Measurements from ENCODE around the gene TXLNG. TPM values are rescaled to one million over a fixed set of nuclear protein-coding genes. Genes with fewer than 3 reads are reported as not detected.

The TXLNG gene
- total RNA-seq, 4 donors from 2014 or later = 9.6 to 13.6 (median 11.9) TPM

DNA sequence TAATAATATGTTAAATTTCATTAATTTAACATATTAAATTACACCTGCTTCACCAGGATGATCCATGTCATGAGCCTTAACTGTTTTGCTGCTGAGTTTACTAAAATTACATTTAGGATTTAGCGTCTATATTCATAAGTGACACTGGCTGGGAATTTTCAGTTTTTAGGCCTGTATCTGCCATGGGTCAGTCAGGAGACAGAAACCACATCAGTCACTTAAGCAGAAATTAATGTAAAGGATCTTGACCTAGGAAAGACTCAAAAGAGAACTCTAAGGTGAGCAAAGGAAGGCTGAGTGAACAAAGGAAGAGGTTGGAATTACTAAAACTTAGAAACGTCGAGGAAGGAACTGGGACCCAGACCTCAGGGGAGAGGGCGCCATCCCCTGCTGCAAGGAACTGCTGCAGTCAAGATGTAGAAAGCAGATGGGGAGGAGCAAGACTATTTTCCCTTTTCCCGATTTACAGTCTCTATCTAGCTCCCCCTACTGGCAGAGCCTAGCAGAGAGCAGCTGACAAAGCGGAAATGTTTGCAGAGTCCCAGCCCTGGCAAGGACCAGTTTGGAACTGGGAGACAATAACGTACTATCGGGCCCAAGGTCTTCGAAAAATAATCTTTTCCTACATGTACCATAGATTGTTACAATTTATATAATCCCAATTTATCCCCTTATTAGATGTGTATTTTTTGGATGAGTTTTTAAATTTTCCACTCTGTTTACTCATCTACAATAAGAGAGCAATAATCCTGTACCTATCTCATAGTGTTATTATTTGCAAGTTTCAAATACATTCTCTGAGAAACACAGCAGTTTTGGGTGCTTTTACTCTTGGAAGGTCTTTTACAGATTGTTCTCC, 106.5 kb downstream of the TXLNG start:
- intact Hi-C loops (cut with DNase I) = loop anchor here (5.0 kb wide), 1 partner anchor 65 kb away; no protein-coding TSS in a partner anchor
- no peaks in the 10 kb centered on the region for H3K36me3 ChIP-seq
- peak in 1 of 2 donors; percentile 37 for TF ChIP-seq POLR2AphosphoS5 (IDR thresholded peaks at IDR 0.05)
- TF ChIP-seq, protein P1, sequence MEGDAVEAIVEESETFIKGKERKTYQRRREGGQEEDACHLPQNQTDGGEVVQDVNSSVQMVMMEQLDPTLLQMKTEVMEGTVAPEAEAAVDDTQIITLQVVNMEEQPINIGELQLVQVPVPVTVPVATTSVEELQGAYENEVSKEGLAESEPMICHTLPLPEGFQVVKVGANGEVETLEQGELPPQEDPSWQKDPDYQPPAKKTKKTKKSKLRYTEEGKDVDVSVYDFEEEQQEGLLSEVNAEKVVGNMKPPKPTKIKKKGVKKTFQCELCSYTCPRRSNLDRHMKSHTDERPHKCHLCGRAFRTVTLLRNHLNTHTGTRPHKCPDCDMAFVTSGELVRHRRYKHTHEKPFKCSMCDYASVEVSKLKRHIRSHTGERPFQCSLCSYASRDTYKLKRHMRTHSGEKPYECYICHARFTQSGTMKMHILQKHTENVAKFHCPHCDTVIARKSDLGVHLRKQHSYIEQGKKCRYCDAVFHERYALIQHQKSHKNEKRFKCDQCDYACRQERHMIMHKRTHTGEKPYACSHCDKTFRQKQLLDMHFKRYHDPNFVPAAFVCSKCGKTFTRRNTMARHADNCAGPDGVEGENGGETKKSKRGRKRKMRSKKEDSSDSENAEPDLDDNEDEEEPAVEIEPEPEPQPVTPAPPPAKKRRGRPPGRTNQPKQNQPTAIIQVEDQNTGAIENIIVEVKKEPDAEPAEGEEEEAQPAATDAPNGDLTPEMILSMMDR (IDR thresholded peaks at IDR 0.05) = peak; percentile 72 to 78 (median 75)
- no peak for TF ChIP-seq EP300 (IDR thresholded peaks at IDR 0.05)
- no peak overlapping the region for H3K4me3 ChIP-seq
- DNase-seq (ENCODE audit: extremely low spot score) = no peak
- WGBS = 13% methylated on average over 9 of the region's 9 CpGs
- H3K27me3 ChIP-seq = peaks cover 0 to 5% (median 0%) of the 10 kb centered on the region in 4 donors
- H3K9me3 ChIP-seq = no peaks in the 10 kb centered on the region
- no peak overlapping the region for H3K27ac ChIP-seq (replicated peaks in 1 of 4)
- no peaks in the 10 kb centered on the region for H3K4me1 ChIP-seq

Small RNA genes within 50 kb of the gene (small RNA-seq; reads per million reads assigned to genes)
- gene RNU4-6P = 0 reads per million in 3 donors
- gene RNU7-56P = 0 reads per million in 3 donors
- 0 reads per million in 3 donors for gene RPL12P49

Other genes starting within 250 kb of the TXLNG start
- not detected for gene S100G, start 136.3 kb upstream of the TXLNG start, total RNA-seq
- gene CTPS2, start 73.8 kb upstream of the TXLNG start, total RNA-seq = 10 to 100 TPM in 3 of 4 donors, 1 to 10 TPM in 1; 9.8 to 18.3 (median 13.7) TPM
- 10 to 100 TPM; 22.5 to 30.9 (median 28.5) TPM for gene SYAP1, start 66.9 kb upstream of the TXLNG start, total RNA-seq
- 100 to 1,000 TPM; 105 to 150 (median 125) TPM for gene RBBP7, start 83.9 kb downstream of the TXLNG start, total RNA-seq
- 10 to 100 TPM; 26.4 to 49.0 (median 33.2) TPM for gene REPS2, start 160.2 kb downstream of the TXLNG start, total RNA-seq